ENCODE measurements around the gene APBB2. TPM values are rescaled to one million over a fixed set of nuclear protein-coding genes. Genes with fewer than 3 reads are reported as not detected.

APBB2 gene
- total and polyA plus RNA-seq, 10 of the 15 experiments (the other 5 are each of a cell fraction or from before 2014, with no cell fraction given) = 2.7 to 24.6 (median 19.0) TPM

GRCh38 chr4:41174444-41174843, 39.9 kb downstream of the APBB2 start:
- Histone ChIP-seq H2AFZ (ENCODE audit: control insufficient read depth, low read depth, low read length) (no peak overlapping the region), H3K4me1 (ENCODE audit: control insufficient read depth, insufficient read depth, low read length) (peaks cover 16% of the 10 kb centered on the region), H4K20me1 (ENCODE audit: control insufficient read depth, insufficient read depth) (no peaks in the 10 kb centered on the region), H3K4me3 (no peak overlapping the region), H3K79me2 (ENCODE audit: control insufficient read depth, insufficient read depth, low read length) (peaks cover 28% of the 10 kb centered on the region), H3K4me2 (ENCODE audit: control insufficient read depth, insufficient read depth) (no peak overlapping the region), H3K9ac (ENCODE audit: control insufficient read depth, insufficient read depth, low read length) (no peak overlapping the region), H3K27ac (ENCODE audit: control insufficient read depth, insufficient read depth) (no peak overlapping the region), H3K27me3 (replicated peaks in 1 of 2; ENCODE audit: control insufficient read depth in 2 of 2, insufficient read depth in 2 of 2, low read length in 1 of 2) (no peaks in the 10 kb centered on the region), H3K9me3 (replicated peaks; ENCODE audit: control insufficient read depth, insufficient read depth, low read length) (no peaks in the 10 kb centered on the region), H3K36me3 (ENCODE audit: control insufficient read depth in 2 of 2, insufficient read depth in 2 of 2, low read length in 1 of 2) (no peaks in the 10 kb centered on the region)
- no peak for DNase-seq (ENCODE audit: low read depth, low spot score)
- intact Hi-C loops (cut with micrococcal nuclease; ENCODE audit: unreplicated experiment) = no loop called here
- ChIA-PET SMC1A (ENCODE audit: uncharacterized antibody, unreplicated experiment) (interaction anchor here (1.0 to 5.9 kb wide), 11 partner anchors 12 to 182 kb away, joined by 3 to 81 read pairs (median 5); no protein-coding TSS in a partner anchor), POLR2A (interaction anchor here (0.5 to 3.4 kb wide), 5 partner anchors 11 to 672 kb away, joined by 3 to 11 read pairs (median 3); no protein-coding TSS in a partner anchor), CTCF (interaction anchor here (0.8 to 6.0 kb wide), 8 partner anchors 12 to 249 kb away, joined by 3 to 50 read pairs (median 4); no protein-coding TSS in a partner anchor), RAD21 (ENCODE audit: unreplicated experiment) (interaction anchor here (0.5 to 7.0 kb wide), 5 partner anchors 13 to 543 kb away, joined by 3 to 68 read pairs (median 3); no protein-coding TSS in a partner anchor)
- in situ Hi-C loops (cut with MboI) = no loop called here
- TF ChIP-seq HSF1 (IDR thresholded peaks at IDR 0.05; ENCODE audit: low read depth, low read length) (no peak), IRF4 (IDR thresholded peaks at IDR 0.05; ENCODE audit: low read depth, low read length) (no peak), USF1 (IDR thresholded peaks at IDR 0.05; ENCODE audit: borderline replicate concordance, extremely low read length, insufficient read depth, low read depth, low read length) (no peak), CEBPB (IDR thresholded peaks at IDR 0.05; ENCODE audit: borderline replicate concordance in 1 of 2, low read depth in 2 of 2, low read length in 2 of 2) (no peak), CREB1 (IDR thresholded peaks at IDR 0.05; ENCODE audit: low read depth) (no peak), IRF5 (IDR thresholded peaks at IDR 0.05; ENCODE audit: borderline replicate concordance) (no peak), MXI1 (IDR thresholded peaks at IDR 0.05; ENCODE audit: low read depth, low read length) (no peak), NBN (IDR thresholded peaks at IDR 0.05) (no peak), NFYB (IDR thresholded peaks at IDR 0.05; ENCODE audit: insufficient read depth, low read depth, low read length) (no peak), ATF7 (IDR thresholded peaks at IDR 0.05; ENCODE audit: low read depth) (no peak), LARP7 (IDR thresholded peaks at IDR 0.05) (no peak), MLLT1 (IDR thresholded peaks at IDR 0.05) (no peak), IKZF1 (conservative IDR thresholded peaks at IDR 0.05) (no peak), E4F1 (IDR thresholded peaks at IDR 0.05; ENCODE audit: borderline replicate concordance, partially characterized antibody) (no peak)
- 56% methylated on average over 4 of the region's 4 CpGs for WGBS (ENCODE audit: insufficient coverage, insufficient replicate concordance, low lambda C conversion rate, missing lambda C conversion rate)
- no peak for ATAC-seq
- no peak for FAIRE-seq
- no TSS peak for BruUV-seq (replicated peaks)
